Heart left ventricle (tissue), 13 donors: ENCODE data around the gene SMAD3.

Experiments
- CTCF ChIP-seq, 12 donors: fragments of 200-600 bp; sonication (generic) in 4 of 12; IDR thresholded peaks; one replicate each; pipeline versions ENCODE4 v1.5.0 to v1.8.0; 2018 to 2022; ENCODE audit warnings: antibody characterized with exemption in 12 of 12, mild to moderate bottlenecking in 5 of 12
- POLR2A ChIP-seq, 2 donors: fragments of 450-650 bp; IDR thresholded peaks; one replicate each; pipeline ENCODE4 v1.6.1; 2017; ENCODE audit warnings: antibody characterized with exemption in 2 of 2, mild to moderate bottlenecking in 2 of 2, moderate library complexity in 2 of 2
- donor health status: ischemic (EF 13 %, LVEDD 7.1; RV severe dilation, severe dysfunction).
- donor health status: DM: no; HTN: yes; CAD: no.
- donor health status: DM: no; HTN: no; CAD: no.
- donor health status: ischemic (EF 25% LVEDD 6.9; RV normal size, moderate dysfunction).
- donor health status: ischemic (EF 25% LVEDD 5.7; RV mildly dilated, moderate dysfunction).
- donor health status: ischemic (EF 35%, LVEDD 5.7; RV mildly dilated, moderate dysfunction).
- donor health status: nonischemic (EF 11% LVEDD 7.7; RV severe dilation, severe dysfunction).
- donor health status: DM: yes; HTN: yes; CAD: no.
- donor health status: PGD.
- donor health status: ischemic (EF 29% LVEDD 5.4; RV normal size, mild dysfunction).
- donor health status: nonischemic (EF 23%, LVEDD 6.1; RV moderate dilation, normal function).

- no peak for TF ChIP-seq CTCF (IDR thresholded peaks at IDR 0.05)
- no peak for TF ChIP-seq POLR2A (IDR thresholded peaks at IDR 0.05)
These were observed 19.9 kb downstream of the SMAD3 start for GRCh38 chr15:67085237-67085817.
